Rectal smooth muscle tissue (tissue), 1 donor: ENCODE measurements around the gene LRCH1.

ENCODE experiments used
- H3K27ac ChIP-seq: one replicate; pipeline ENCODE4 v1.7.0; 2013; ENCODE audit warnings: low read depth, low read length, inconsistent platforms
- H3K27me3 ChIP-seq: one replicate; pipeline ENCODE4 v1.7.0; 2013; ENCODE audit warnings: low read length; ENCODE audit not compliant: control insufficient read depth, insufficient read depth
- H3K36me3 ChIP-seq: one replicate; pipeline ENCODE4 v1.7.0; 2013; ENCODE audit warnings: low read length; ENCODE audit not compliant: control insufficient read depth, insufficient read depth
- H3K4me1 ChIP-seq: one replicate; pipeline ENCODE4 v1.7.0; 2013; ENCODE audit warnings: low read length; ENCODE audit not compliant: control insufficient read depth, insufficient read depth
- H3K4me3 ChIP-seq: one replicate; pipeline ENCODE4 v1.7.0; 2013; ENCODE audit warnings: low read length
- H3K9ac ChIP-seq: one replicate; pipeline ENCODE4 v1.7.0; 2013; ENCODE audit warnings: low read length

The LRCH1 gene

GRCh38 chr13:46715363-46715762, 162.4 kb downstream of the LRCH1 start:
- no peak overlapping the region for H3K9ac ChIP-seq

DNA sequence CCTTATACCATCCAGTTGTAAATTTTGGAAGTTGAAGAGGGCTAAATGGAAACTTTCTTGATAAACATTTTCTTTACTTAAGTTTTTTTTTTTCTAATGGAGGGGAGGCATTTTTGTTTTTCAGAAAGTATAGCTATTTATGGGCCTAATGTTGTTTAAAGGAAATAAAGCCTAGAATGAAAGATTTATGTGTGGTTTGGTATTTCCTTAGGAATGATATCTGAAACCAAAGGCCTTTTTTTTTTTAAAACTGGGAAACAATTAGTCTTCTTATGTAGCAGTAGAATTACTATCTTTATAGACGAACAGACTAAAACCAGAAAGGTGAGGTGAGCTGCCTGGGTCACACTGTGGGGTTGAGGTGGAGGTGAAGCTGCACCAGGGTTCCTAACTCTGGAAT, 163.9 kb downstream of the LRCH1 start:
- H3K27me3 ChIP-seq, result no peaks in the 10 kb centered on the region
- H3K27ac ChIP-seq, result no peak overlapping the region
- H3K9ac ChIP-seq, result no peak overlapping the region
- H3K4me1 ChIP-seq, result no peaks in the 10 kb centered on the region
- no peak overlapping the region for H3K4me3 ChIP-seq
- H3K36me3 ChIP-seq, result peaks cover 5% of the 10 kb centered on the region

More at GRCh38 chr13:46715363-46715762, 162.4 kb downstream of the LRCH1 start:
- Histone ChIP-seq H3K4me3 (no peak overlapping the region), H3K36me3 (peaks cover 9% of the 10 kb centered on the region), H3K27me3 (no peaks in the 10 kb centered on the region), H3K4me1 (no peaks in the 10 kb centered on the region), H3K27ac (no peak overlapping the region)

DNA sequence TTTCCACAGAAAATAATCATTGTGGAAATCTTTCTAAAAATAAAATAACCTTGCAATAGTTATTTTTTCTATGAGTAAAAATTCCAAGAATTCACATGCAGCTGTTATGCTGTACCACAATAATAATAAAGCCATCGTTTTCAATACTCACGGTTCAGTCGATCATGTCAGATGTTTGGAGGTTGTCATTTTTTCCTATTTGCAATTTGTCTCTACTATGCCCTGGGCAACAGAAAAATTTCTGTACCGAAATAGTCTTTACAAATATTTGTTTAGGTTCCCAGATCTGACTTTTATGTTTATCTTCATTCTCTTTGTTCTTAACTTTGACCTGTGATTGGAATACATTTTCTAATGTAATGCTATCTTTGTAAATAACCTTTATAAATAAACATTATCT, 164.3 kb downstream of the LRCH1 start:
- Histone ChIP-seq H3K4me1 (no peaks in the 10 kb centered on the region), H3K27ac (no peak overlapping the region), H3K36me3 (peaks cover 5% of the 10 kb centered on the region), H3K4me3 (no peak overlapping the region), H3K9ac (no peak overlapping the region), H3K27me3 (no peaks in the 10 kb centered on the region)

DNA sequence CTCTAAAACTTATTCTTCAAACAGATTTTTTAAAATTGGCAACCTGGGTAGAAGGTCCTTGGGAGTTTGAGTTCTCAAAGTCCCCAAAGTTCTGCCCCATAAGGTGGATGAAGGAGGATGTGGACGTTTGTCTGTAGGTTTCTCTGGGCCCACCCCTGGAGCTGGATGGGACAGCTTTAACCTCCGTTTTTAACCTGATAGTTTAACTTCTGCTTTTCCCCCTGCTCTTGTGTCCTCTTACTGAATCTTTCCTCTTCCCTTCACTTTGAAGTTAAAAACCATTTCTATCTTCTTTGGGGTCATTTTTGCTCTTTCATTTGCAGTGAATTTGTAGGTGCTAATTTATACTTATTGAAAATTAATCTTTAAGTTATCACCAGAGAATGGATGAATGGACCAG, 164.9 kb downstream of the LRCH1 start:
- H3K36me3 ChIP-seq, result peaks cover 5% of the 10 kb centered on the region
- H3K4me1 ChIP-seq, result no peaks in the 10 kb centered on the region
- no peak overlapping the region for H3K4me3 ChIP-seq
- H3K9ac ChIP-seq, result no peak overlapping the region
- H3K27ac ChIP-seq, result no peak overlapping the region
- H3K27me3 ChIP-seq, result no peaks in the 10 kb centered on the region

DNA sequence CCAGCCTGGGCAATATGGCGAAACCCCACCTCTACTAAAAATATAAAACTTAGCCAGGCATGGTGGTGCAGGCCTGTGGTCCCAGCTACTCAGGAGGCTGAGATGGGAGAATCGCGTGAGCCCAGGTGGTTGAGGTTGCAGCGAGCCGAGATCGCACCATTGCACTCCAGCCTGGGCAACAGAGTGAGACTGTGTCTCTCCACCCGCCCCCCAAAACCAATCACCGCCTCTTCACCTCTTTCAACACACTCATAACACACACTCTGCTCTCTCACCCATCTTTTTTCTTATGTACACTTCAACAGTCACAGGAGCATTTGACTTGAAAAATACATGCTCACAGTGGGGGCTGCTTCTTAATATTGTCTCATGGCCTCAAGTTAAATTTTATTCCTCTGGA, 167.2 kb downstream of the LRCH1 start:
- no peak overlapping the region for H3K9ac ChIP-seq
- H3K4me3 ChIP-seq, result no peak overlapping the region

GRCh38 chr13:46721054-46721453, 168.1 kb downstream of the LRCH1 start:
- Histone ChIP-seq H3K9ac (no peak overlapping the region), H3K27ac (no peak overlapping the region), H3K27me3 (no peaks in the 10 kb centered on the region), H3K4me3 (no peak overlapping the region), H3K4me1 (no peaks in the 10 kb centered on the region), H3K36me3 (peaks cover 8% of the 10 kb centered on the region)

More for the DNA sequence above, 167.2 kb downstream of the LRCH1 start:
- Histone ChIP-seq H3K27me3 (no peaks in the 10 kb centered on the region), H3K27ac (no peak overlapping the region), H3K4me1 (no peaks in the 10 kb centered on the region), H3K36me3 (peaks cover 9% of the 10 kb centered on the region)

- no peaks in the 10 kb centered on the region for H3K4me1 ChIP-seq
- peaks cover 10% of the 10 kb centered on the region for H3K36me3 ChIP-seq
- no peak overlapping the region for H3K9ac ChIP-seq
- H3K27me3 ChIP-seq, result no peaks in the 10 kb centered on the region
- no peak overlapping the region for H3K27ac ChIP-seq
- H3K4me3 ChIP-seq, result no peak overlapping the region
Observed at GRCh38 chr13:46726347-46726746, 173.4 kb downstream of the LRCH1 start.

- Histone ChIP-seq H3K4me3 (no peak overlapping the region), H3K9ac (no peak overlapping the region), H3K36me3 (peaks cover 18% of the 10 kb centered on the region), H3K4me1 (no peaks in the 10 kb centered on the region), H3K27ac (no peak overlapping the region), H3K27me3 (no peaks in the 10 kb centered on the region)
Observed at GRCh38 chr13:46728777-46729176, 175.8 kb downstream of the LRCH1 start.

GRCh38 chr13:46731535-46731934, 178.6 kb downstream of the LRCH1 start:
- Histone ChIP-seq H3K36me3 (peaks cover 14% of the 10 kb centered on the region), H3K27me3 (no peaks in the 10 kb centered on the region), H3K27ac (no peak overlapping the region), H3K4me1 (no peaks in the 10 kb centered on the region), H3K9ac (no peak overlapping the region), H3K4me3 (no peak overlapping the region)

GRCh38 chr13:46735425-46735824, 182.5 kb downstream of the LRCH1 start:
- no peaks in the 10 kb centered on the region for H3K4me1 ChIP-seq
- H3K27me3 ChIP-seq, result no peaks in the 10 kb centered on the region
- H3K4me3 ChIP-seq, result no peak overlapping the region
- H3K36me3 ChIP-seq, result peaks cover 15% of the 10 kb centered on the region
- no peak overlapping the region for H3K27ac ChIP-seq
- no peak overlapping the region for H3K9ac ChIP-seq

DNA sequence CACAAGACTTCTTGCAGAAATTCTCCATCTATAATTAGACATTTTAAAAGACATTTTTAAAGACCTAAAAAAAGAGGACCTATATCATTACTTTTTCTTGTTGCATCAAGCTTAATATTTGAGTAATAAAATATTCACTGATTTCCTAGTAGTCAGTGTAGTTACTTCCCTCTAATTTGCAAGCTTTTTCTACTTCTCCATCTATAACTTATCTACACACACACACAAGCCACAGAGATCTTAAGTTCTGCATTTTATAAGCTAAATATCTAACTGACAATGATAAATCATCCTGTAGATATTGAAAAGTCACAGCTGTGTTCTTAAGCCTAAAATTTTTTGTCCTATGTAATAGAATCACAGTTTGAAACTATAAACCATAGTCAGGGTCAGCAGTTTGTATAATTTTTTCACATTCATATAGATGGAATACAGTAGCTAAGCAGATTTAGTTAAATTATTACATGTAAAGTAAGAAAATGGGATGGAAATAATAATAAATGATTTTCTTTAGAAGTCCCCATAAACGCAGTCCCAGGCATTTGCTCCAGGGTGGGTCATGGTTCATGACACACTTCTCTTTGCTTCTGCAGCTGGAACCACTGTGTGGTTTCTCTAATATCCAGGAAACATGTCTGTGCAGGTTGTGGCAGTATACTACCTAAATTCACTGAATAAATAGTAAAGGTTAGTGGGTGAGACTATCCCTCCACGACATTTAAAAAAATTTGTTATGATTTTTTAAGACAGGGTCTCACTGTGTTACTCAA, 183.8 kb downstream of the LRCH1 start:
- H3K27me3 ChIP-seq, result no peaks in the 10 kb centered on the region
- H3K36me3 ChIP-seq, result peaks cover 16% of the 10 kb centered on the region
- H3K4me3 ChIP-seq, result no peak overlapping the region
- H3K4me1 ChIP-seq, result no peaks in the 10 kb centered on the region
- H3K9ac ChIP-seq, result no peak overlapping the region
- H3K27ac ChIP-seq, result no peak overlapping the region

DNA sequence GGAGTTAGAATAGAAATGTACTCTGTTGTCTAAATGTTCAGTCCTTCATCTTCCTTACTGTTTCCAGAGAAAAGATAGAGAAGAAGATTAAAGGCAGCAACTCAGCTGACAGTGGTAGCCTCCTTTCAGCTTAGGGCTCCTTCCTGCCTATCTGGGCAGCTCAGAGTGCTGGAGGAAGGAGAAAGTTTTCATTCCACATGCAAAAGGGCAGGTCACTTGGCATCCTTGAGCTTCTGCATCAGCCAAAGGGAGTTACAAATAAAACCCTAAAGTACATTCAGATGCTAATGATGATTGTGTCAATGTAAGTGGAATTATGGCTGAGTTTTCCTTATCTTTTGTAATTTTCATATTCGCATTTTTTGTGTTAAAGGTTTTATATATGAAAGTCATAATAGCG, 185.1 kb downstream of the LRCH1 start:
- Histone ChIP-seq H3K27ac (no peak overlapping the region), H3K36me3 (peaks cover 15% of the 10 kb centered on the region), H3K27me3 (no peaks in the 10 kb centered on the region), H3K4me1 (no peaks in the 10 kb centered on the region), H3K9ac (no peak overlapping the region), H3K4me3 (no peak overlapping the region)

- Histone ChIP-seq H3K4me3 (no peak overlapping the region), H3K4me1 (no peaks in the 10 kb centered on the region), H3K36me3 (peaks cover 15% of the 10 kb centered on the region), H3K27me3 (no peaks in the 10 kb centered on the region), H3K27ac (no peak overlapping the region), H3K9ac (no peak overlapping the region)
Observed at GRCh38 chr13:46738766-46739165, 185.8 kb downstream of the LRCH1 start.
